GM21515 (cell line): Measurements from ENCODE around the gene TRERF1.

ENCODE experiments used
- ATAC-seq: cut with Tn5 transposase; IDR thresholded peaks from one replicate; pipeline ENCODE4 v1.9.1; 2021; ENCODE audit not compliant: unreplicated experiment

Gene TRERF1

DNA sequence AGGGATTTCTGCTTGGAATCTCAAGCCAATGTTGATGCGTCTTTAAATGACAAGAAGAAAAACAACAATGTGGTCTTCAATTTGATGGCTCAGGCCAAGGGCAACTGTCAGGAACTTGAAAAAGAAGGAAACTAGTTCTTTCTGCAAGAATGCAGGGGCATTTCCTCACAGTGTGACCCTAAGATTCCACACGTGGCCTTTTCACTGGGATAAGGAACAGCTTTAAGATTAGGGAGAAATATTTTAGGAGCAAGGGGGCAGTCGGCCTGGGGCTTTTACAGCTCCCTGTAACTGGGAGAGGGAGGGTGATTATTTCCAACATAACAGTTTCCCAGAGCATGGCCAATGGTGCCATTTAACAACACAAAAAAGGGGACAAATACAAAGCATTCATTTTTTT, 194.7 kb downstream of the TRERF1 start:
- no peak for ATAC-seq

DNA sequence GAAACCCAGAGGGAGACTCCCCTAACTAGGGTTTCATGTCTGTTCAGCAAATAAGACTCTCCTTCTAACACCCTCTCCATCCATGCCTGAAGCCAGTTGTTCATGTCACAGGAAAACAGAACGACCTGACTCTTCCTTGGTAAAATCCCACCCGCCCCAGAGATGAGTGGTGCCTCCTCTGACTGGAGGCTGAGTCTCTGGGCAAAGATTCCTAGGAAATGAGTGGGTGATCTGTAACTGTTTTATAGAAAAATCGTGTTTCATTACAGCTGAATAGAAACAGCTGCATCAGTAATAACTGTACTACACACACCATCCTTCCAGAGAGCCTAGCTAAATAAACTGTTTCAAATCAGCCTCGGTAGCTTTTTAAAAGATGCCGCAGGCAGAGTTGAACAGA, 196.7 kb downstream of the TRERF1 start:
- ATAC-seq: no peak

DNA sequence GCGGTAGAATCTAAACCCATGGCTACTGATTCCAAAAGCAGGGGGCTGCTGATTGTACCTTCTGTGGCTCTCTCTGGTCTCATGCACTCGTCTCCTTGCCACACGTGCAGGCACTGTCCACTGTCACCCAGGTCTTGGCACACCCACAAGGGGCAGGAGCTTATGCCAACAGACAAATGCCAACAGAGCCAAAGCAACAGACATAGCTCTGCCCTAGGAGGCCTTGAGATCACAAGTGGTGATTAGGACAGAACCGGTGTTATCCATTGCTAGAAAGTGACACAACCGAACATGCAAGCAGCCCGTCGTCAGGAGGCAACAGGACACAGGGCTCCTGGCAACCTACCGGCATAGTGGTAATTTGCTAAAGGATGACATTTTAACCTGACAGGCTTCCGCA, 197.2 kb downstream of the TRERF1 start:
- ATAC-seq: no peak

- no peak for ATAC-seq
Observed at GRCh38 chr6:42251911-42252637, 199.7 kb downstream of the TRERF1 start.

GRCh38 chr6:42251500-42251899, 200.2 kb downstream of the TRERF1 start:
- no peak for ATAC-seq

GRCh38 chr6:42250274-42250931, 201.3 kb downstream of the TRERF1 start:
- ATAC-seq: no peak

DNA sequence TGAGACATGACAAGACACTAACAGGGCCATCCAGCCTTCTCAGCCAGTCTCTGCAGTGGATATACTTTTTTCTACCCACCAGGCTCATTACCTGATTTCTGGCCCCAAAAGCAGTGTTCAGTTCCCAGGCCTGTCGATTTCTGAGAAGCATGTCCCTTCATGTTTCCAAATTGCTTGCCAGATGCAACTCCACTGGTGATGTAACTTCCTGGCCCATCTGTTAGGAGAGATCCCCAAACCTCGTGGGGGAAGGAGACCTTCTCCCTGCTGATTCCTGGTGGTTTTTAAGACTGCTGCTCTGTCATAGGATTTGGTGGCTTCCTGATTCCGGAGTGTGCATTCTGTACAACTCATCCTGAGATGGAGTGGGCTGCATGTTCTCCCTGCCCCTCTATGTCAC, 202.4 kb downstream of the TRERF1 start:
- no peak for ATAC-seq

DNA sequence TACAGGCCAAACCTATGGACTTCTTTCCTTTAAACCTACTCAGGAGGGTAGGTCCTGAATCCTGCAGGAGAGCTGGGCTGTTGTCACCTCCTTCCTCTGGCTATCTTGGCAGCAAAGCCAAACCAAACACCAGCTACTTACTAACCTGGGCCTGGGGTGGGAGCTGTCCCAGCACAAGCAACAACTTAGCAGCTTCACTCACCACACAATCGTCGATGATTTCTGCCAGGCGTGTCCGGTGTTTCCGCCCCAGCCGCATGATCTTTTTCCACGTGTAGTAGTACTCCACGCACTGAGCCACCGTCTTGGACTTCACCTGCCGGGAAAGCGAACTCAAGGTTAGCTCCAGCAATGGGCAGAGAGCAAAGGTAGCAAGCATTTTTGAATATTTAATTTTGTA, 208.7 kb downstream of the TRERF1 start:
- ATAC-seq: no peak

- ATAC-seq: no peak
Observed at GRCh38 chr6:42241915-42242314, 209.8 kb downstream of the TRERF1 start.

DNA sequence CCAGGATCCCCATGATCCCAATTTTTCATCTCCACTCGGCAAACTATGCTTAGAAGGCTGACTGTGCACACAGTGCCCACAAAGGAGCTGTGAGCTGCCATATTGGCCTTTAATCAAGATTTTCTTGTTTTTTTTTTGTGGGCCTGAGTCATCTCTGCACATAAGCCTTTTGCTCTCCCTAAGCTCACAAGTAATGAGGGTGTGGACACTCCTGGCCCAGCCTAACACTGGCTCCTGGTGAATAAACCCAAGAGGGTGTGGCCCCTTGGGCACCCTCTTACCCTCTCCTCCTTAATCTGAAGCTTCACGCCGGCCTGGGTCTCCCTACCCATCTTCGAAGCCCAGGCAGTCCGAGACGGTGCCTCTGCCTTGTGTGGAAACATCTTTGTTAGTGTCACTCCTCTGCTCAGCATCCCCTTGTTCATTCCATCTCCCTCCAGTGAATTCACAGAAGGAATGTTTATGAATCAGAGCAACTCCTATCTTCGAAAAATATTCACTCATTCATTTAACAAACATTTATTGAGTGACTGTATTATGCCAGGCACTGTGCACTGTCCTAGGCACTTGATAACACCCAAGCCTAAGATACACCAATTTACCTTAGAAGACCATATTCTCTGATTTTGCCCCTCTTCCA, 211.9 kb downstream of the TRERF1 start:
- ATAC-seq: no peak

DNA sequence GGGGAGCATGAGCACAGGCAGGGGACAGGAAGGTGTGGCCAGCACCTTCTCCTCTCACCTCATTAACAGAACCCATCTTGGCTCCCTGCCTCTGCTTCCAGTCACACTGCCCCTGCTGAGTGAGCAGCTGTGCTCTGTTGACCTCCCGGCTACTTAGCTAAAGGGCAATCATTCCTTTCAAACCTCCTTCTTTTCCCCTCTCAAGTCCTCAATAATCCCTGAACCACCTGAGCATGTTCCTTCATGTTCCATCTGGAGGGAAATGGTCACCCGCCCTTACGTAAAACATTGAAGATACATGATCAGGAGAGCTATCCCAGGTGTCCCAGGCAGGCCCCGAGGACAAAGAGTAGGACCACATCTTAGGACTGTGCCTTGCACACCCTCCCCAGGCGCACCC, 212.4 kb downstream of the TRERF1 start:
- ATAC-seq: no peak

DNA sequence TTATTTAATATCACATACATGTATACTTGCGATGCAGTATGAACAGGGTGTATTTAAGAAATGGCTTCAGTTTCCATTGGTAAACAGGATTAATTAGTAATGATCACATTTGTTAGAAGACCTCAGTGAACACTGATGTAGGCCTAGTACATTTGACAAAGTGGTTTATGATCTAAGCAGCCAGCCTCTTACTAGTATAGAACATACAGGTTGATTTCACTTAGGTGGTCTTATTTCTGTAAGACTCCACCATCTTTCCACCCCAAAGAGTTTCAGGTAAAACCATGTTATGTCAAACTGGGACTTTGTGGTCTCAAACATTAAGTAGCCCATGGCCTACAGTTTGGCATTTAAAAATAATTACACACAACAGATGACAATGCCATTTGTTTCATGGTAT, 213.9 kb downstream of the TRERF1 start:
- ATAC-seq: no peak

DNA sequence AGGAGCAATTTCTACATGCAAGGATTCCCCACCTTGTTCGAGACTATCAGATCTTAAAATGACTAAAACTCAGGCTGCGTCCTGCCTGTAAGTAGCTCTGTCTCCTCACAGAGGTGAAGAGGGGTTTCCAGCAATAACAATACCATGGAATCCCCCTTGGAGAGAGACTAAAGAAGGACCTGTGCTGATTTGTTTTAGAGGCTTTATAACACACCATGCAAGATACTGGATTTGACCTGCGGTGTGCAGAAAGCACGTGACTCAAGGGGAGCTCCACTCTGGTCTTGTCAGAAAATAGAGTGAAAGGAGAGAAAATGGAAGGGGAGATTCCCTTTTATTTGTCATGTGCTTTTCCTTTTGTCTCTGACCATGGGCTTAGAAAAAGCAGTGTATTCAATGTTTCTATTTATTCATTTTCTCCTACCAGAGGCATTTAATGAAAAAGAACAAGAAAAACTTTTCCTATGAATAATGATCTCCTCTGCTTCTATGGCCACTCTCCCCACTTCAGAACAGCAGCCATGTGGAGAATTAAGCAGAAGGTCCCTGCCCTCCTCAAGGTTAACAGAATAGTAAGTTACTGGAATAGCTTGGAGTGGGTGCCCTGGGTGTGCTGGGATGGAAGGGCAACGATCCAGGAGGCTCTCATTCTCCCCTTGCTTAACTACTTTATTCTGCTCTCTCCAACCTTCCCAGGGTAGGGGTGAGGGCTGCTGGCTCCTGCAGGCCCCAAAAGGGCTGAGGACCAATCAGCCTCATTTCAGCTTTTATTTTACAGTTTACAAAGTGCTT, 214.8 kb downstream of the TRERF1 start:
- no peak for ATAC-seq

DNA sequence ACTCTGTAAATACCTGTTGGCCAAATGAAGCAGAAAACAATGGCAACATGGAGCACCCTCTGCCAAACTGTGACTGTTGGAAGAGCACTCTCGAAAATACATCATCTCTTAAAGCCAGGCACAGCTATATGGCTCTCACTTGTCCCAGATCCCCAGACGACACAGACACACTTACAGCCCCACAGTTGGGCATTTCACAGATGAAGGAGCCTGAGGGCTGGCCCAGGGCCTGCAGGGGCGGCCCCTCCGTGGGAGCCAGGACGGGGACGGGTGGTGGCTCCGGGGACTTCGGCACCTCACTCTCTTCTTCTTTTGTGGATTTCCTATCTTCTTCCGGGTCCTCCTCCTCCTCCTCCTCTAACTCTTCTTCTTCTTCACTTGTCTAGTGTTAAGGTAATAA, 215.7 kb downstream of the TRERF1 start:
- ATAC-seq: no peak

GRCh38 chr6:42232035-42232434, 219.7 kb downstream of the TRERF1 start:
- ATAC-seq: no peak

GRCh38 chr6:42230345-42231321, 221.1 kb downstream of the TRERF1 start:
- no peak for ATAC-seq

GRCh38 chr6:42229506-42230119, 222.1 kb downstream of the TRERF1 start:
- no peak for ATAC-seq

DNA sequence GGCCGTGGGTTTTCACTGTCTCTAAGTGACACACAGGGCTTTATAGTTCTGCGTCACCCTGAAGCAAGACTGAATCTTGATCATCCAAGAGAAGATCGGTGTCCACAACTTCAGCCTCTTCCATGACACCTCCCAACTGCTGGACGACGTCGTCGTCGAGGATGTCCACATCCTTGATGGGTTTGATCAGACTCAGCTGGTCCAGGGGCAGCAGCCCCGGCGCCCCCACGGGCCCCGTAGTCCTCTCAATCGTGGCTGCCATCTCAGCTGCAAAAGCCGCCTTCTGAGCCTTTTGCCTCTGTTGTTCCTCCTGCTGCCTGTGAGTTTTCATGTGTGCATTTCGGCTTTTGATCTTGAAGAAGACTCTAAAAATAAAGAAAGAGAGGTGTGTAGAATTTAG, 223.4 kb downstream of the TRERF1 start:
- no peak for ATAC-seq

GRCh38 chr6:42227173-42227850, 224.4 kb downstream of the TRERF1 start:
- ATAC-seq: no peak
